Osteocyte (in vitro differentiated cells): Measurements from ENCODE around the gene PDGFA. TPM values are rescaled to one million over a fixed set of nuclear protein-coding genes. Genes with fewer than 3 reads are reported as not detected.

Experiments used
- DNase-seq: peaks from one replicate; pipeline ENCODE4 v3.0.0; 2021; ENCODE audit warnings: mixed read lengths; ENCODE audit not compliant: unreplicated experiment; ENCODE audit errors: extremely low spot score
- H3K27ac Mint-ChIP-seq: one replicate; pipeline ENCODE4 v1.8.0; 2021; ENCODE audit warnings: mild to moderate bottlenecking, mixed read lengths; ENCODE audit not compliant: unreplicated experiment
- H3K27me3 Mint-ChIP-seq: one replicate; pipeline ENCODE4 v1.8.0; 2021; ENCODE audit warnings: mixed read lengths; ENCODE audit not compliant: unreplicated experiment
- H3K36me3 Mint-ChIP-seq: one replicate; pipeline ENCODE4 v1.8.0; 2021; ENCODE audit warnings: mixed read lengths; ENCODE audit not compliant: unreplicated experiment
- H3K4me1 Mint-ChIP-seq: one replicate; pipeline ENCODE4 v1.8.0; 2021; ENCODE audit warnings: mixed read lengths; ENCODE audit not compliant: unreplicated experiment
- H3K4me3 Mint-ChIP-seq: one replicate; pipeline ENCODE4 v1.8.0; 2021; ENCODE audit warnings: mild to moderate bottlenecking, moderate library complexity, mixed read lengths; ENCODE audit not compliant: unreplicated experiment
- H3K9me3 Mint-ChIP-seq: one replicate; pipeline ENCODE4 v1.8.0; 2021; ENCODE audit warnings: mixed read lengths; ENCODE audit not compliant: unreplicated experiment
- total RNA-seq: library from RNA; stranded (reverse); gene quantifications from 2 replicates; pipeline ENCODE4 v1.2.1, GENCODE V29; 2021
- TF ChIP-seq, protein P1 (sequence below): fragments of 200-600 bp; sonication (generic); IDR thresholded peaks from 2 replicates; pipeline ENCODE4 v1.5.0; 2021; ENCODE audit warnings: antibody characterized with exemption, mild to moderate bottlenecking, moderate library complexity

Gene PDGFA
- total RNA-seq, 1 donor from 2014 or later = 93.6 TPM

DNA sequence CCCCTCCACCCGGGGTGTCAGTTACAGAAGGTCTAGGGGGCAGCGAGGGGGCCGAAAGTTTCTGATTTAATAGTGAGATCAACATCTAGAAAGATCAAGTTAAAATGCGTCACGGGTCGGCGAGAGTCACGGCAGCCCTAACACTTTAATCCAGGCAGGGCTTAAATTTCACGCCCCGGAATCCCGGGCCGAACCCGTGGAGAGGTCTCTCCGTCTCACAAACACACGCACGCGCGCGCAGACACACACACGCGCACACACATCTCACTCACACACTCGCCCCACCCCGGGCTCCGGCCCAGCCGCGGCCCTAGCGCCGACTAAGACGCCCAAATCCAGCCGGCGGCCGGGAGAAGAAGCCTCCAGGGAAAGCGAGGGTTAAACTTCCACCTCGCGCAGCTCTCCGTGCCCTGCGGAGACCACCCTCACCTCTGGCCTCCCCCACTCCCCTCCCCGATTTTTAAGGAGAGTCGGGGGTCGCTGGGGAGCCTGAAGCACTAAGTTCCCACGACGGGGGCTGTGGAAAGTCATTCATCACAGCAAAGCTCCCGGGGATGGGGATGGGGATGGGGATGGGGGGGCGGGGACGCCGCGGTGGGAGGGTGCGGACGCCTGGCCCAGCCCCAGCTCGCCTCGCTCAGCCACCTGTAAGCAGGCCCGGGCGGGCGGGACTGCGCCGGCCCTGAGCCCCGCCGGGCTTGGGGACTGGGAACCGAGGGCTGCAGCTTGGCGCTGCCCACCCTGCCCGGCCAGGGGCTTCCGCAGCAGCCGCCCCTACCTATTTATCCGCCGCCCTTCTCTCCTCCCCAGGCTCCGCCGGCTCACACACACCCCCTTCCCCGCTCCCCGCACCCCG, 1.6 kb downstream of the PDGFA start:
- H3K4me3 Mint-ChIP-seq = peak overlapping the region; percentile 86
- TF ChIP-seq, protein P1, sequence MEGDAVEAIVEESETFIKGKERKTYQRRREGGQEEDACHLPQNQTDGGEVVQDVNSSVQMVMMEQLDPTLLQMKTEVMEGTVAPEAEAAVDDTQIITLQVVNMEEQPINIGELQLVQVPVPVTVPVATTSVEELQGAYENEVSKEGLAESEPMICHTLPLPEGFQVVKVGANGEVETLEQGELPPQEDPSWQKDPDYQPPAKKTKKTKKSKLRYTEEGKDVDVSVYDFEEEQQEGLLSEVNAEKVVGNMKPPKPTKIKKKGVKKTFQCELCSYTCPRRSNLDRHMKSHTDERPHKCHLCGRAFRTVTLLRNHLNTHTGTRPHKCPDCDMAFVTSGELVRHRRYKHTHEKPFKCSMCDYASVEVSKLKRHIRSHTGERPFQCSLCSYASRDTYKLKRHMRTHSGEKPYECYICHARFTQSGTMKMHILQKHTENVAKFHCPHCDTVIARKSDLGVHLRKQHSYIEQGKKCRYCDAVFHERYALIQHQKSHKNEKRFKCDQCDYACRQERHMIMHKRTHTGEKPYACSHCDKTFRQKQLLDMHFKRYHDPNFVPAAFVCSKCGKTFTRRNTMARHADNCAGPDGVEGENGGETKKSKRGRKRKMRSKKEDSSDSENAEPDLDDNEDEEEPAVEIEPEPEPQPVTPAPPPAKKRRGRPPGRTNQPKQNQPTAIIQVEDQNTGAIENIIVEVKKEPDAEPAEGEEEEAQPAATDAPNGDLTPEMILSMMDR = no peak
- peaks cover 41% of the 10 kb centered on the region for H3K4me1 Mint-ChIP-seq
- H3K36me3 Mint-ChIP-seq = peaks cover 6% of the 10 kb centered on the region
- no peaks in the 10 kb centered on the region for H3K9me3 Mint-ChIP-seq
- DNase-seq = no peak
- no peaks in the 10 kb centered on the region for H3K27me3 Mint-ChIP-seq
- peak overlapping the region; percentile 84 for H3K27ac Mint-ChIP-seq

DNA sequence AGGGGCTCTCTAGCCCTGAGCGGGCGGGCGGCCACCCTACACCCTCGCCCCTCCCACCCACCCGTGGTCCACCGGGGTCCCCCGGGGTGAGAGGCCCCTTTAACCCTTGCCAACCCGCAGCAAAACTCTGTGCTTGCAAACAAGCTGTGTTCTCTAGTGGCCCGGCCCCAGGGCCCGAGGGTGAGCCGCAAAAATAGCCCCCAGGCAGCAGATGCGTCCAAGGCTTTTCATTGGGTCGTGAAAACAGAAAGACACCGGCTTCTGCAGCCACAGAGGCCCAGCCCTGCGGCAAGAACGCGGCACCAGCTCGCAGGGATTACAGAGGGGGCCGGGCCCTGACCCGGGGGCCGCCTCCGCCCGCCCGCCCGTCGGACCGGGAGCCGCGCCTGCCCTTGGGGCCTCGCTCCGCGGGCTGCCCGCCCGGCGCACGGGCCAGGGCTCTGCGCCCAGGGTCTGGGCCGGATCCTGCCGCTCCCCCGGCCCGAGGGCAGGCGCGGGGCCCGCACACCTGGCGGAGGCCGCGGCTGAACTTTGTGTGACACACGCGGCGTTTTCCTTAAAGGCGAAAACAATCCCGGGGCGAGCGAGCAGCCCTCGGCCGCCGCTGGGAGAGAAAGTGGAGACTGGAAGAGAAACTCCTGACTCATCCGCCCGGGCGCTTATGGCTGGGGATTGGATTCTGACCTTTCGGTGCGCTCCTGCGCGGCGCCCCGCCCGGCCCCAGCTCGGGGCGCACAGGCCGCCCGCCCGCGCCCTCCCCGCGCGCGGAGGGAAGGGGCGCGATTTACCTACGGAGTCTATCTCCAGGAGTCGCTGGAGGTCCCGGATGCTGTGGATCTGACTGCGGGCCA, 2.8 kb downstream of the PDGFA start:
- Mint-ChIP-seq H3K27ac (peak overlapping the region; percentile 52), H3K36me3 (peaks cover 9% of the 10 kb centered on the region), H3K4me3 (peak overlapping the region; percentile 64), H3K9me3 (no peaks in the 10 kb centered on the region), H3K4me1 (peaks cover 43% of the 10 kb centered on the region), H3K27me3 (no peaks in the 10 kb centered on the region)
- TF ChIP-seq, protein P1 = no peak
- no peak for DNase-seq

DNA sequence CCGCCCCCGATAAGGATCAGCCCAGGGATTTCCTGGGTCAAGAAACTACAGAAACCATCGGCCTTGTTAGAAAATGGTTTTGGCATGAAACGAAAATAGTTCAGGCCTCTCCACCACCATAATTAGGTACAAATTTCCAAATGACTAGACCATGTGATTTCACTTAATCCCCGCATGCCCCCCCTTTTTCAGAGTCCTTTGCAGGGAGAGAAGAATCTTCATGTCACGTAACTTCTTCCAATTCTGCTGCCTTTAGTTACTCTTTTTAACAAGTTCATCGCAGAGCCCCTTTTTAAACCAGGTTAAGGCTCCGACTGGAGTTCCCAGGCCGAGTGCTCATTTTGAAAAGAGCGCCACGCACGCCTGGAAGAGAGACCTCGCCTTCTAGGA, 3.4 kb downstream of the PDGFA start:
- peaks cover 13% of the 10 kb centered on the region for H3K36me3 Mint-ChIP-seq
- TF ChIP-seq, protein P1 = no peak
- peak overlapping the region; percentile 52 for H3K27ac Mint-ChIP-seq
- no peak for DNase-seq
- no peaks in the 10 kb centered on the region for H3K27me3 Mint-ChIP-seq
- no peaks in the 10 kb centered on the region for H3K9me3 Mint-ChIP-seq
- H3K4me3 Mint-ChIP-seq = peak overlapping the region; percentile 64
- peaks cover 37% of the 10 kb centered on the region for H3K4me1 Mint-ChIP-seq

DNA sequence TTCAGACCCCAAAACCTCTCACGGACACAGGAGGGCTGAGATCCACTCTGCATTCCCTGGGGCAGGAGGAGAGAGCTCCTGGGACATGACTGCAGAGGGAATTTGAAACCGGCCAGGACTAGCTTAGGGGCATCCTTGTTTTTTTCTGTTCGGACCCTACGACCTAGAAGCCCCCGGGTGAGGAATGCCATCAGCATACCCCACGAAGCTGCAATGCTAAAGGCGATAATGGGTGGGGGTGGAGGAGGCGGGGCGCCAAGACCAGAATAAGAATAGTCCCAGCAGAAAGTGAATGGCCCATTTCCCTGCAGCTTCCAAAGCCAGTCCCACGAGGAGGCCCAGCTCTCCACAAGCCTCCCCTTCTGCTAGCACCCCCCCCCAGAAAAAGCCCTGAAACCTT, 4.0 kb downstream of the PDGFA start:
- DNase-seq = no peak
- peaks cover 13% of the 10 kb centered on the region for H3K36me3 Mint-ChIP-seq
- H3K4me3 Mint-ChIP-seq = peak overlapping the region; percentile 64
- no peaks in the 10 kb centered on the region for H3K27me3 Mint-ChIP-seq
- no peaks in the 10 kb centered on the region for H3K9me3 Mint-ChIP-seq
- peak overlapping the region; percentile 52 for H3K27ac Mint-ChIP-seq
- TF ChIP-seq, protein P1 = no peak
- H3K4me1 Mint-ChIP-seq = peaks cover 34% of the 10 kb centered on the region
